ENCODE measurements around the gene FN3K.
A peak's percentile ranks its signal among the peaks of the same experiment; 100 is the strongest.

Gene FN3K

GRCh38 chr17:82734987-82735866 lies at the start of gene FN3K:
TSS of gene FN3K (plus strand) at chr17:82735615. CDS start at chr17:82735637, 22 bp downstream.
- DNase-seq = peak; percentile 49

- DNase-seq = no peak
Measured at GRCh38 chr17:82686366-82687324, 48.8 kb upstream of the FN3K start.

GRCh38 chr17:82687375-82687861 lies 48.0 kb upstream of the FN3K start:
- DNase-seq = no peak

GRCh38 chr17:82687871-82688270 lies 47.5 kb upstream of the FN3K start:
- DNase-seq = no peak

GRCh38 chr17:82689077-82689476 lies 46.3 kb upstream of the FN3K start:
- no peak for DNase-seq

- peak; percentile 26 for DNase-seq
Measured at GRCh38 chr17:82690786-82691489, 44.5 kb upstream of the FN3K start.

GRCh38 chr17:82691714-82692113 lies 43.7 kb upstream of the FN3K start:
- DNase-seq = no peak

GRCh38 chr17:82692268-82692667 lies 43.1 kb upstream of the FN3K start:
- no peak for DNase-seq

GRCh38 chr17:82693168-82693867 lies 42.1 kb upstream of the FN3K start:
- no peak for DNase-seq

- no peak for DNase-seq
Measured at GRCh38 chr17:82694647-82695046, 40.8 kb upstream of the FN3K start.

GRCh38 chr17:82696259-82696658 lies 39.2 kb upstream of the FN3K start:
- DNase-seq = no peak

- DNase-seq = no peak
Measured at GRCh38 chr17:82696916-82697807, 38.3 kb upstream of the FN3K start.

GRCh38 chr17:82697808-82698064 lies 37.7 kb upstream of the FN3K start:
- no peak for DNase-seq

GRCh38 chr17:82698065-82698973 lies 37.1 kb upstream of the FN3K start, which contains the start of gene RAB40B:
TSS of gene RAB40B (minus strand) at chr17:82698698. CDS start at chr17:82698596, 102 bp downstream.
- peak; percentile 97 for DNase-seq

- DNase-seq = no peak
Measured at GRCh38 chr17:82698974-82699442, 36.4 kb upstream of the FN3K start.

GRCh38 chr17:82699551-82699950 lies 35.9 kb upstream of the FN3K start:
- no peak for DNase-seq

- DNase-seq = no peak
Measured at GRCh38 chr17:82702231-82702927, 33.0 kb upstream of the FN3K start.

- no peak for DNase-seq
Measured at GRCh38 chr17:82703036-82703745, 32.2 kb upstream of the FN3K start.
